GM18499 (cell line): ENCODE results near the gene SLX9.

Experiments used
- ATAC-seq: cut with Tn5 transposase; IDR thresholded peaks from one replicate; pipeline ENCODE4 v1.9.1; 2021; ENCODE audit warnings: moderate number of reproducible peaks; ENCODE audit not compliant: insufficient read depth, unreplicated experiment

Gene SLX9

GRCh38 chr21:44913425-44914175 lies 26.2 kb upstream of the SLX9 start:
- no peak for ATAC-seq

- no peak for ATAC-seq
Measured at GRCh38 chr21:44914176-44914874, 25.5 kb upstream of the SLX9 start.

GRCh38 chr21:44916965-44917364 lies 22.9 kb upstream of the SLX9 start:
- ATAC-seq = no peak

- no peak for ATAC-seq
Measured at GRCh38 chr21:44917446-44918106, 22.3 kb upstream of the SLX9 start.

- no peak for ATAC-seq
Measured at GRCh38 chr21:44918107-44918470, 21.7 kb upstream of the SLX9 start.

- ATAC-seq = no peak
Measured at GRCh38 chr21:44918581-44919033, 21.2 kb upstream of the SLX9 start.

GRCh38 chr21:44919111-44919912 lies 20.5 kb upstream of the SLX9 start:
- ATAC-seq = no peak

- ATAC-seq = no peak
Measured at GRCh38 chr21:44919913-44920693, 19.7 kb upstream of the SLX9 start.

- ATAC-seq = no peak
Measured at GRCh38 chr21:44920694-44921604, 18.9 kb upstream of the SLX9 start, which contains the start of gene ITGB2. TSS of gene ITGB2 (minus strand) at chr21:44920899. CDS start at chr21:44910782, 10,117 bp downstream.

GRCh38 chr21:44921928-44922327 lies 17.9 kb upstream of the SLX9 start:
- ATAC-seq = no peak

GRCh38 chr21:44923480-44924084 lies 16.2 kb upstream of the SLX9 start:
- no peak for ATAC-seq

GRCh38 chr21:44924606-44925377 lies 15.0 kb upstream of the SLX9 start:
- no peak for ATAC-seq

- no peak for ATAC-seq
Measured at GRCh38 chr21:44925378-44925755, 14.5 kb upstream of the SLX9 start.

- ATAC-seq = no peak
Measured at GRCh38 chr21:44926331-44927101, 13.3 kb upstream of the SLX9 start.

GRCh38 chr21:44927259-44927586 lies 12.6 kb upstream of the SLX9 start:
- ATAC-seq = no peak

GRCh38 chr21:44927587-44928461 lies 12.0 kb upstream of the SLX9 start:
- no peak for ATAC-seq
